Thyroid gland (tissue), 4 donors: Measurements from ENCODE around the gene GCK.

ENCODE experiments used
- POLR2A ChIP-seq, 2 donors: fragments of 450-650 bp; IDR thresholded peaks; one replicate each; pipeline ENCODE4 v1.6.1; 2017; ENCODE audit warnings: antibody characterized with exemption in 2 of 2, mild to moderate bottlenecking in 2 of 2, moderate library complexity in 1 of 2
- TF ChIP-seq, protein P1 (sequence below), 6 experiments: fragments of 200-600 bp in 3 of 6; fragments of 450-650 bp in 3 of 6; sonication (generic) in 3 of 6; IDR thresholded peaks; one replicate each; pipeline ENCODE4 v1.5.1; 2016 to 2019; ENCODE audit warnings: antibody characterized with exemption in 6 of 6, mild to moderate bottlenecking in 2 of 6, inconsistent platforms in 1 of 6, moderate library complexity in 1 of 6

DNA sequence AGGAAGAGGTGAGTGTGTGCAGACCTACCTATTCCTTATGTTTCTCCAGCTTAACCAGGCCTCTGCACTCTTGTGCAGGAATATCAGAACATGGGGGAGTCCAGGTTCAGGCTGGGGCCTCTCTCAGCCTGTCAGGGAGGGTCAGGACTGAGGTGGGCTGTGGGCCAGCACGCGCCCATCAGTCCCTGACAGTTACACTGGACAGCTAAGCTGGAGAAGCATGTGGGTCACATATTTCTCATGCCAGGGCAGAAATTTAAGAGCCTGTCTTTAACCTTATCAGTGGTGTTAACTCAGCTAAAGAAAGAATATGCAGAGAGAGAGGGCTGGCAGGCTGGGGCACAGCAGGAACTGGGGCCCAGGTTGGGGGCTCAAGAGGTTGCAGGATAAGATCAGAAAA lies 57.2 kb downstream of the GCK start:
- TF ChIP-seq, protein P1, sequence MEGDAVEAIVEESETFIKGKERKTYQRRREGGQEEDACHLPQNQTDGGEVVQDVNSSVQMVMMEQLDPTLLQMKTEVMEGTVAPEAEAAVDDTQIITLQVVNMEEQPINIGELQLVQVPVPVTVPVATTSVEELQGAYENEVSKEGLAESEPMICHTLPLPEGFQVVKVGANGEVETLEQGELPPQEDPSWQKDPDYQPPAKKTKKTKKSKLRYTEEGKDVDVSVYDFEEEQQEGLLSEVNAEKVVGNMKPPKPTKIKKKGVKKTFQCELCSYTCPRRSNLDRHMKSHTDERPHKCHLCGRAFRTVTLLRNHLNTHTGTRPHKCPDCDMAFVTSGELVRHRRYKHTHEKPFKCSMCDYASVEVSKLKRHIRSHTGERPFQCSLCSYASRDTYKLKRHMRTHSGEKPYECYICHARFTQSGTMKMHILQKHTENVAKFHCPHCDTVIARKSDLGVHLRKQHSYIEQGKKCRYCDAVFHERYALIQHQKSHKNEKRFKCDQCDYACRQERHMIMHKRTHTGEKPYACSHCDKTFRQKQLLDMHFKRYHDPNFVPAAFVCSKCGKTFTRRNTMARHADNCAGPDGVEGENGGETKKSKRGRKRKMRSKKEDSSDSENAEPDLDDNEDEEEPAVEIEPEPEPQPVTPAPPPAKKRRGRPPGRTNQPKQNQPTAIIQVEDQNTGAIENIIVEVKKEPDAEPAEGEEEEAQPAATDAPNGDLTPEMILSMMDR (IDR thresholded peaks at IDR 0.05), result no peak
- no peak for TF ChIP-seq POLR2A (IDR thresholded peaks at IDR 0.05)
